Endothelial cell of umbilical vein (primary cell): ENCODE measurements around the gene KCNE5.

Experiments used
- POLR2A ChIP-seq: IDR thresholded peaks from 2 replicates; pipeline ENCODE4 v1.6.1; 2012; ENCODE audit warnings: low read depth, mild to moderate bottlenecking, control low read depth, low read length
- TF ChIP-seq, protein P1 (sequence below), 2 donors: IDR thresholded peaks; 1 replicate in 1 of 2; 2 replicates in 1 of 2; pipeline ENCODE4 v1.5.1; 2011; ENCODE audit warnings: low read length in 2 of 2, mild to moderate bottlenecking in 2 of 2, moderate library complexity in 2 of 2, control low read depth in 1 of 2, inconsistent platforms in 1 of 2, low read depth in 1 of 2; ENCODE audit not compliant: insufficient read depth in 1 of 2; ENCODE audit errors: extremely low read depth in 1 of 2

DNA sequence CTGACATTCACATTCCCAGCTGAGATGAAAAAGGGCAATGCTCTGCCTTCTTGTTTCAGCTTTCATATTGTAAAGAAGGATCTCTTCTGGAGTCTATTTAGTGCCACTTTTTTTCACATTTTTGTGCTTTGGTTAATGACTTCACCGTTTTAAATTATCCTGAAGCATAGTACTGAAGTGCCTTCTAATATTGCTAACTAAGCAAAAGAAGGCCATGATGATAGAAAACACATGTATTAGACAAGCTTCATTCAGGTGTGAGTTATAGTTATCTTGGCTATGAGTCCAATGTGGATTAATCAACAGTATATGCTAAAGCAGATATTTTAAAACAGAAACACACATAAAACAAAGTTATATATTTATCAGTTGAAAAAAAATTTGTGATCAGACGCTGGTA lies 47.9 kb downstream of the KCNE5 start:
- TF ChIP-seq, protein P1, sequence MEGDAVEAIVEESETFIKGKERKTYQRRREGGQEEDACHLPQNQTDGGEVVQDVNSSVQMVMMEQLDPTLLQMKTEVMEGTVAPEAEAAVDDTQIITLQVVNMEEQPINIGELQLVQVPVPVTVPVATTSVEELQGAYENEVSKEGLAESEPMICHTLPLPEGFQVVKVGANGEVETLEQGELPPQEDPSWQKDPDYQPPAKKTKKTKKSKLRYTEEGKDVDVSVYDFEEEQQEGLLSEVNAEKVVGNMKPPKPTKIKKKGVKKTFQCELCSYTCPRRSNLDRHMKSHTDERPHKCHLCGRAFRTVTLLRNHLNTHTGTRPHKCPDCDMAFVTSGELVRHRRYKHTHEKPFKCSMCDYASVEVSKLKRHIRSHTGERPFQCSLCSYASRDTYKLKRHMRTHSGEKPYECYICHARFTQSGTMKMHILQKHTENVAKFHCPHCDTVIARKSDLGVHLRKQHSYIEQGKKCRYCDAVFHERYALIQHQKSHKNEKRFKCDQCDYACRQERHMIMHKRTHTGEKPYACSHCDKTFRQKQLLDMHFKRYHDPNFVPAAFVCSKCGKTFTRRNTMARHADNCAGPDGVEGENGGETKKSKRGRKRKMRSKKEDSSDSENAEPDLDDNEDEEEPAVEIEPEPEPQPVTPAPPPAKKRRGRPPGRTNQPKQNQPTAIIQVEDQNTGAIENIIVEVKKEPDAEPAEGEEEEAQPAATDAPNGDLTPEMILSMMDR (IDR thresholded peaks at IDR 0.05; ENCODE audit: extremely low read depth in 1 of 2, insufficient read depth in 1 of 2, low read depth in 1 of 2, low read length in 2 of 2): no peak
- no peak for TF ChIP-seq POLR2A
